ENCODE measurements around the gene FNBP1. TPM values are rescaled to one million over a fixed set of nuclear protein-coding genes. Genes with fewer than 3 reads are reported as not detected.
A peak's percentile ranks its signal among the peaks of the same experiment; 100 is the strongest.
"Not testable (repeated sequence)": the region's sequence is repeated elsewhere in the genome, so short reads cannot be mapped to it uniquely, and the experiment has no call there.

The FNBP1 gene
- polyA plus RNA-seq, 1 of the 3 experiments (the other 2 are of a cell fraction), result 11.0 TPM

DNA sequence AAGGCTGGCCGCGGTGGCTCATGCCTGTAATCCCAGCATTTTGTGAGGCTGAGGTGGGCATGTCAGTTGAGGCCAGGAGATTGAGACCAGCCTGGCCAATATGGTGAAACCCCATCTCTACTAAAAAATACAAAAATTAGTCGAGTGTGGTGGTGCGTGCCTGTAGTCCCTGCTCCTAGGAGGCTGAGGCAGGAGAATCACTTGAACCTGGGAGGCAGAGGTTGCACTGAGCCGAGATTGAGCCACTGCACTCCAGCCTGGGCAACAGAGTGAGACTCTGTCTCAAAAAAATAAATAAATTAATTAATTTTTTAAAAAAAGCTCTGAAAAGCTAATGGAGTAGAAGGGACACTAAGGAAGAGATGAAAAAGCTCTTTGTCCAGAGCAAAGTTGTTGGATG lies 105.1 kb downstream of the FNBP1 start:
- WGBS (ENCODE audit: low lambda C conversion rate), result 87% methylated on average over 5 of the region's 5 CpGs
- H4K20me1 ChIP-seq (ENCODE audit: insufficient read depth); DNase-seq; H2AFZ ChIP-seq (ENCODE audit: low read depth); H3K27me3 ChIP-seq (ENCODE audit: insufficient read depth); H3K79me2 ChIP-seq (ENCODE audit: insufficient read depth); POLR2A ChIA-PET; H3K4me3 ChIP-seq (ENCODE audit: low read depth in 2 of 2, low read length in 1 of 2); H3K36me3 ChIP-seq (replicated peaks in 1 of 2; ENCODE audit: control insufficient read depth in 1 of 2, insufficient read depth in 2 of 2, low read length in 1 of 2); H3K9me2 ChIP-seq: not testable (repeated sequence)
- peaks cover 10 to 61% of the 10 kb centered on the region in 2 experiments for H3K4me1 ChIP-seq (ENCODE audit: control insufficient read depth in 1 of 2, insufficient read depth in 2 of 2, low read depth in 1 of 2, low read length in 1 of 2)
- peaks cover 57% of the 10 kb centered on the region for H3F3A ChIP-seq (replicated peaks; ENCODE audit: insufficient read depth)
- H3K27ac ChIP-seq (ENCODE audit: low read depth in 2 of 2, low read length in 1 of 2), result peak overlapping the region; percentile 1 to 89; a peak in 3 of 4 replicates
- CTCF ChIA-PET, result interaction anchor here (1.0 to 2.2 kb wide), 2 partner anchors 53 to 211 kb away, joined by 3 to 5 read pairs; no protein-coding TSS in a partner anchor
- H3K9me3 ChIP-seq, result peaks cover 10% of the 10 kb centered on the region; the same call in 1 of the 2 replicates
- H3K9ac ChIP-seq, result peak overlapping the region; percentile 44; the same call in 1 of the 2 replicates
- H3K4me2 ChIP-seq, result 0 out of 2 replicates have a peak overlapping the region, but pooled peaks have one; percentile 61

DNA sequence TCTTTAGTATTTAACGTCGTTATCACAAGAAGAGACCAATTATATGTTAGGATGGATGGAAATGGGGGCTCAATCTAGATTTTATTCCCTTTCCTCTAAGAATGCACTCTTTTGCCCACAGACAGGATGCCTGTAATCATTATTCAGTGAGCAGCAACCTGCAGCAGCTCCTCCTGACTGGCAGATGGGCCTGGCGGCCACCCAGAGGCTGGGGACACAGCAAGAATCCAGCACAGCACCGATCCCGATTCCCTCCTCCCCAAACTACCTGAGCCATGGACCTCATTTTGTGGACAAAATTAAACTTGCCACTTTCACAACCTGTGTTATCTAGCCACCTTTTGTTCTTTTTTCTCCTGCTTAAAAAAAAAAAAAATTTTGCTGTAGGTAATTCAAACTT lies 106.8 kb downstream of the FNBP1 start:
- no peak for TF ChIP-seq POLR2AphosphoS5 (IDR thresholded peaks at IDR 0.05; ENCODE audit: low read depth, low read length)
- TF ChIP-seq TCF12 (IDR thresholded peaks at IDR 0.05), result peak; percentile 11; the same call in 1 of the 2 replicates
- Histone ChIP-seq H3K27ac (ENCODE audit: low read depth in 2 of 2, low read length in 1 of 2) (peak overlapping the region in 1 of 2 experiments; percentile 23; a peak in 3 of 4 replicates), H4K20me1 (ENCODE audit: insufficient read depth) (no peaks in the 10 kb centered on the region), H3F3A (replicated peaks; ENCODE audit: insufficient read depth) (peaks cover 61% of the 10 kb centered on the region), H3K4me2 (no peak overlapping the region), H3K9me2 (no peaks in the 10 kb centered on the region), H3K9me3 (no peaks in the 10 kb centered on the region), H3K4me3 (ENCODE audit: low read depth in 2 of 2, low read length in 1 of 2) (no peak overlapping the region), H3K79me2 (ENCODE audit: insufficient read depth) (no peaks in the 10 kb centered on the region), H3K4me1 (ENCODE audit: control insufficient read depth in 1 of 2, insufficient read depth in 2 of 2, low read depth in 1 of 2, low read length in 1 of 2) (peaks cover 17 to 71% of the 10 kb centered on the region in 2 experiments), H3K9ac (no peak overlapping the region), H3K36me3 (replicated peaks in 1 of 2; ENCODE audit: control insufficient read depth in 1 of 2, insufficient read depth in 2 of 2, low read length in 1 of 2) (no peaks in the 10 kb centered on the region), H3K27me3 (ENCODE audit: insufficient read depth) (no peaks in the 10 kb centered on the region), H2AFZ (ENCODE audit: low read depth) (no peak overlapping the region)
- ChIA-PET POLR2A (no interaction called here), CTCF (interaction anchor here (0.7 to 2.2 kb wide), 5 partner anchors 13 to 81 kb away, joined by 3 to 5 read pairs (median 3); no protein-coding TSS in a partner anchor)
- DNase-seq, result peak; percentile 24
- WGBS (ENCODE audit: low lambda C conversion rate), result 71% methylated on average over 5 of the region's 5 CpGs

DNA sequence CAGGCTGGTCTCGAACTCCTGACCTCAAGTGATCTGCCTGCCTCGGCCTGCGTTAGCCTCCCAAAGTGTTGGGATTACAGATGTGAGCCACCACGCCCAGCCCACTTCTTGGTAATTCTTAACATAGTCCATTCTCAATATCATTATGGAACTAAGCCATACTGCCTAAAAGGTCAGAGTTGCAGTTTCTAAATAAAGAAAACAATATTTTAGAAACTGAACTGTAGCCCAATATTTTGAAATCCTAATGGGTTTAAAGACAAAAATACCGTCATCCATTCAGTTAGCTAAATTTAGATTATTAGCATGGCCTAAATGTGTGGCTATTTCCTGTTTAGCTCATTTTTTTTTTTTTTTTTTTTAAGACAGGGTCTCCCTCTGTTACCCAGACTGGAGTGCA lies 108.2 kb downstream of the FNBP1 start:
- peaks cover 17 to 77% of the 10 kb centered on the region in 2 experiments for H3K4me1 ChIP-seq (ENCODE audit: control insufficient read depth in 1 of 2, insufficient read depth in 2 of 2, low read depth in 1 of 2, low read length in 1 of 2)
- POLR2A ChIA-PET, result no interaction called here
- peak overlapping the region; percentile 66 for H3K4me2 ChIP-seq
- no peak overlapping the region for H3K4me3 ChIP-seq (ENCODE audit: low read depth in 2 of 2, low read length in 1 of 2)
- no peaks in the 10 kb centered on the region for H3K9me3 ChIP-seq
- H3K79me2 ChIP-seq (ENCODE audit: insufficient read depth), result no peaks in the 10 kb centered on the region
- no peaks in the 10 kb centered on the region for H3K9me2 ChIP-seq
- CTCF ChIA-PET, result interaction anchor here (0.7 to 1.5 kb wide), 2 partner anchors 21 to 170 kb away, joined by 3 read pairs; no protein-coding TSS in a partner anchor
- no peaks in the 10 kb centered on the region for H3K36me3 ChIP-seq (replicated peaks in 1 of 2; ENCODE audit: control insufficient read depth in 1 of 2, insufficient read depth in 2 of 2, low read length in 1 of 2)
- no peaks in the 10 kb centered on the region for H3K27me3 ChIP-seq (ENCODE audit: insufficient read depth)
- no peak overlapping the region for H2AFZ ChIP-seq (ENCODE audit: low read depth)
- TF ChIP-seq FOXJ3 (CRISPR knock-in tag; IDR thresholded peaks at IDR 0.05), result no peak
- TF ChIP-seq, protein P1, sequence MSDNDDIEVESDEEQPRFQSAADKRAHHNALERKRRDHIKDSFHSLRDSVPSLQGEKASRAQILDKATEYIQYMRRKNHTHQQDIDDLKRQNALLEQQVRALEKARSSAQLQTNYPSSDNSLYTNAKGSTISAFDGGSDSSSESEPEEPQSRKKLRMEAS (IDR thresholded peaks at IDR 0.05; ENCODE audit: low read depth), result no peak
- TF ChIP-seq CHD2 (IDR thresholded peaks at IDR 0.05; ENCODE audit: low read length, partially characterized antibody), result no peak
- TF ChIP-seq EZH2phosphoT487 (IDR thresholded peaks at IDR 0.05; ENCODE audit: borderline replicate concordance, low read depth), result no peak
- TF ChIP-seq, protein P2, sequence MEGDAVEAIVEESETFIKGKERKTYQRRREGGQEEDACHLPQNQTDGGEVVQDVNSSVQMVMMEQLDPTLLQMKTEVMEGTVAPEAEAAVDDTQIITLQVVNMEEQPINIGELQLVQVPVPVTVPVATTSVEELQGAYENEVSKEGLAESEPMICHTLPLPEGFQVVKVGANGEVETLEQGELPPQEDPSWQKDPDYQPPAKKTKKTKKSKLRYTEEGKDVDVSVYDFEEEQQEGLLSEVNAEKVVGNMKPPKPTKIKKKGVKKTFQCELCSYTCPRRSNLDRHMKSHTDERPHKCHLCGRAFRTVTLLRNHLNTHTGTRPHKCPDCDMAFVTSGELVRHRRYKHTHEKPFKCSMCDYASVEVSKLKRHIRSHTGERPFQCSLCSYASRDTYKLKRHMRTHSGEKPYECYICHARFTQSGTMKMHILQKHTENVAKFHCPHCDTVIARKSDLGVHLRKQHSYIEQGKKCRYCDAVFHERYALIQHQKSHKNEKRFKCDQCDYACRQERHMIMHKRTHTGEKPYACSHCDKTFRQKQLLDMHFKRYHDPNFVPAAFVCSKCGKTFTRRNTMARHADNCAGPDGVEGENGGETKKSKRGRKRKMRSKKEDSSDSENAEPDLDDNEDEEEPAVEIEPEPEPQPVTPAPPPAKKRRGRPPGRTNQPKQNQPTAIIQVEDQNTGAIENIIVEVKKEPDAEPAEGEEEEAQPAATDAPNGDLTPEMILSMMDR (IDR thresholded peaks at IDR 0.05), result no peak
- TF ChIP-seq RAD21 (IDR thresholded peaks at IDR 0.05; ENCODE audit: low read length), result no peak
- no peaks in the 10 kb centered on the region for H4K20me1 ChIP-seq (ENCODE audit: insufficient read depth)
- peaks cover 54% of the 10 kb centered on the region for H3F3A ChIP-seq (replicated peaks; ENCODE audit: insufficient read depth)
- H3K27ac ChIP-seq (ENCODE audit: low read depth in 2 of 2, low read length in 1 of 2), result peak overlapping the region; percentile 1 to 92
- H3K9ac ChIP-seq, result no peak overlapping the region
- 79% methylated on average over 5 of the region's 5 CpGs for WGBS (ENCODE audit: low lambda C conversion rate)
- no peak for DNase-seq
